Mesenchymal stem cell (in vitro differentiated cells and primary cell): Measurements from ENCODE around the gene ZSWIM6.
A peak's percentile ranks its signal among the peaks of the same experiment; 100 is the strongest.

Experiments
- DNase-seq: peaks from one replicate; pipeline ENCODE4 v3.0.0-alpha.2; 2013
- H2AFZ ChIP-seq: one replicate; pipeline ENCODE4 v1.6.1; 2013; ENCODE audit warnings: low read depth, mild to moderate bottlenecking, control low read depth, inconsistent platforms, low read length, moderate library complexity
- H2AK5ac ChIP-seq: 2 replicates; pipeline ENCODE4 v1.6.1; 2013; ENCODE audit warnings: low read length, moderate library complexity, mild to moderate bottlenecking, inconsistent platforms; ENCODE audit not compliant: severe bottlenecking
- H2BK120ac ChIP-seq: one replicate; pipeline ENCODE4 v1.6.1; 2013; ENCODE audit warnings: low read depth, mild to moderate bottlenecking, inconsistent platforms, low read length, moderate library complexity
- H2BK12ac ChIP-seq, 2 experiments: one replicate each; pipeline ENCODE4 v1.6.1; 2013; ENCODE audit warnings: inconsistent platforms in 2 of 2, low read length in 2 of 2, mild to moderate bottlenecking in 2 of 2, moderate library complexity in 2 of 2, control low read depth in 1 of 2
- H2BK15ac ChIP-seq: one replicate; pipeline ENCODE4 v1.6.1; 2013; ENCODE audit warnings: mild to moderate bottlenecking, low read depth, inconsistent platforms; ENCODE audit not compliant: poor library complexity, severe bottlenecking
- H2BK5ac ChIP-seq: 2 replicates; pipeline ENCODE4 v1.6.1; 2013; ENCODE audit warnings: low read depth, mild to moderate bottlenecking, low read length, control low read depth, inconsistent platforms; ENCODE audit not compliant: poor library complexity, severe bottlenecking
- H3K14ac ChIP-seq, 2 experiments: one replicate each; pipeline ENCODE4 v1.6.1; 2013; ENCODE audit warnings: inconsistent platforms in 2 of 2, low read length in 2 of 2, control low read depth in 1 of 2, mild to moderate bottlenecking in 1 of 2, moderate library complexity in 1 of 2
- H3K18ac ChIP-seq, 2 experiments: one replicate each; pipeline ENCODE4 v1.6.1; 2013; ENCODE audit warnings: inconsistent platforms in 2 of 2, low read length in 2 of 2, control low read depth in 1 of 2, low read depth in 1 of 2, mild to moderate bottlenecking in 1 of 2
- H3K23ac ChIP-seq, 2 experiments: one replicate each; pipeline ENCODE4 v1.6.1; 2013; ENCODE audit warnings: inconsistent platforms in 2 of 2, low read length in 2 of 2, mild to moderate bottlenecking in 2 of 2, moderate library complexity in 2 of 2, control low read depth in 1 of 2
- H3K27ac ChIP-seq: 2 replicates; pipeline ENCODE4 v1.5.1; 2013; ENCODE audit warnings: mild to moderate bottlenecking, moderate library complexity, low read length, control low read depth, inconsistent platforms; ENCODE audit not compliant: poor library complexity, severe bottlenecking
- H3K27me3 ChIP-seq, 2 experiments: 2 replicates each; pipeline versions ENCODE4 v1.6.1 to v1.7.0; 2013; ENCODE audit warnings: low read length in 2 of 2, mild to moderate bottlenecking in 2 of 2, moderate library complexity in 2 of 2, control low read depth in 1 of 2, inconsistent platforms in 1 of 2; ENCODE audit not compliant: control insufficient read depth in 1 of 2, insufficient read depth in 1 of 2
- H3K36me3 ChIP-seq, 2 experiments: 2 replicates each; pipeline versions ENCODE4 v1.6.1 to v1.7.0; 2013; ENCODE audit warnings: low read length in 2 of 2, control low read depth in 1 of 2, inconsistent platforms in 1 of 2, low read depth in 1 of 2, mild to moderate bottlenecking in 1 of 2; ENCODE audit not compliant: insufficient read depth in 2 of 2, control insufficient read depth in 1 of 2
- H3K4ac ChIP-seq, 2 experiments: one replicate each; pipeline ENCODE4 v1.6.1; 2013; ENCODE audit warnings: inconsistent platforms in 2 of 2, low read length in 2 of 2, mild to moderate bottlenecking in 2 of 2, moderate library complexity in 2 of 2, control low read depth in 1 of 2, low read depth in 1 of 2
- H3K4me1 ChIP-seq: 2 replicates; pipeline ENCODE4 v1.6.1; 2013; ENCODE audit warnings: low read depth, low read length, control low read depth; ENCODE audit not compliant: control insufficient read depth, insufficient read depth
- H3K4me2 ChIP-seq: 2 replicates; pipeline ENCODE4 v1.6.1; 2013; ENCODE audit warnings: low read length, mild to moderate bottlenecking, inconsistent platforms; ENCODE audit not compliant: poor library complexity, severe bottlenecking
- H3K4me3 ChIP-seq, 2 experiments: 2 replicates each; pipeline versions ENCODE4 v1.5.1 to v1.7.0; 2013; ENCODE audit warnings: low read length in 2 of 2, mild to moderate bottlenecking in 2 of 2, control low read depth in 1 of 2, low read depth in 1 of 2; ENCODE audit not compliant: insufficient read depth in 1 of 2
- H3K79me1 ChIP-seq: replicated peaks from 2 replicates; pipeline ENCODE4 v1.6.1; 2013; ENCODE audit warnings: mild to moderate bottlenecking, control low read depth, low read length, inconsistent platforms; ENCODE audit not compliant: poor library complexity, severe bottlenecking
- H3K9ac ChIP-seq: 2 replicates; pipeline ENCODE4 v1.7.0; 2013; ENCODE audit warnings: mild to moderate bottlenecking, low read length, moderate library complexity
- H3K9me3 ChIP-seq: 2 replicates; pipeline ENCODE4 v1.7.0; 2013; ENCODE audit warnings: mild to moderate bottlenecking, low read length; ENCODE audit not compliant: control insufficient read depth
- H4K8ac ChIP-seq: one replicate; pipeline ENCODE4 v1.6.1; 2013; ENCODE audit warnings: inconsistent platforms, mild to moderate bottlenecking, low read length, moderate library complexity
- H4K91ac ChIP-seq: one replicate; pipeline ENCODE4 v1.6.1; 2013; ENCODE audit warnings: mild to moderate bottlenecking, low read length, inconsistent platforms
- WGBS: methylation state at CpG from one replicate; pipeline ENCODE4 v1.1.7; 2013; ENCODE audit warnings: mixed read lengths; 5-methylcytosine and 5-hydroxymethylcytosine counted together

Gene ZSWIM6

GRCh38 chr5:61344187-61344944 is 12.3 kb downstream of the ZSWIM6 start:
- no peak overlapping the region for H3K4me2 ChIP-seq
- H2BK12ac ChIP-seq: no peak overlapping the region
- H2AFZ ChIP-seq: no peak overlapping the region
- 94% methylated on average over 2 of the region's 6 CpGs for WGBS
- no peak overlapping the region for H2AK5ac ChIP-seq
- H3K4me1 ChIP-seq: peaks cover 1% of the 10 kb centered on the region
- peaks cover 7% of the 10 kb centered on the region for H3K79me1 ChIP-seq
- H3K14ac ChIP-seq: no peak overlapping the region
- H3K27me3 ChIP-seq: no peaks in the 10 kb centered on the region
- H4K91ac ChIP-seq: no peak overlapping the region
- H3K4me3 ChIP-seq: no peak overlapping the region
- no peaks in the 10 kb centered on the region for H3K36me3 ChIP-seq
- no peak overlapping the region for H3K27ac ChIP-seq
- H2BK5ac ChIP-seq: no peak overlapping the region
- DNase-seq: peak; percentile 64
- no peaks in the 10 kb centered on the region for H3K9me3 ChIP-seq
- H3K23ac ChIP-seq: peak overlapping the region in 1 of 2 experiments; percentile 34
- H4K8ac ChIP-seq: no peak overlapping the region
- H3K9ac ChIP-seq: no peak overlapping the region
- H3K4ac ChIP-seq: no peak overlapping the region
- H2BK120ac ChIP-seq: no peak overlapping the region
- H2BK15ac ChIP-seq: no peak overlapping the region
- no peak overlapping the region for H3K18ac ChIP-seq

DNA sequence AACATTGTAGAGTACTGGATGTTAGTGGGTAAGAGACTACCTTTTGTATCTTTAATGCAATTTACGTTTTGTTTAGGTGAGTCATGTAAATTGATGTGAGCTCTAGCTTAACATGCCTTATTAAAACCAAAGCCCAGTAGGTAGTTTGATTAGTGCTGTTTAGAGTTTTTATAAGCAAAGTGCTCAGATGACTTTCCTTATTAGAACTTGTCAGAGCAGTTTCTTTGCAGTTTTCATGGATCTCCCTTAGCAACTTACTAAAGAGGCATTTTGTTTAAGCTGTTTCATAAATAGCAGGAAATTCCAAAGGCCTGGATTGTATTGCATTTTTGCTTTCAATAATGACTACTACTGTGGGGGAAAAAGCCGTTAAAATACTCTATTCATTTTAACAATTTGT is 14.5 kb downstream of the ZSWIM6 start:
- Histone ChIP-seq H3K27ac (no peak overlapping the region), H3K4ac (no peak overlapping the region), H2AFZ (no peak overlapping the region), H2BK120ac (no peak overlapping the region), H3K14ac (no peak overlapping the region), H4K91ac (no peak overlapping the region), H4K8ac (no peak overlapping the region), H2AK5ac (no peak overlapping the region), H3K4me2 (no peak overlapping the region), H3K9ac (no peak overlapping the region), H2BK15ac (no peak overlapping the region), H3K4me3 (no peak overlapping the region), H2BK5ac (no peak overlapping the region), H3K27me3 (no peaks in the 10 kb centered on the region), H2BK12ac (no peak overlapping the region), H3K36me3 (no peaks in the 10 kb centered on the region), H3K4me1 (peaks cover 1% of the 10 kb centered on the region), H3K9me3 (no peaks in the 10 kb centered on the region), H3K79me1 (peaks cover 5% of the 10 kb centered on the region), H3K23ac (no peak overlapping the region), H3K18ac (no peak overlapping the region)
- DNase-seq: peak; percentile 64
- 27% methylated on average over 1 of the region's 2 CpGs for WGBS

GRCh38 chr5:61347080-61347479 is 15.0 kb downstream of the ZSWIM6 start:
- H2BK5ac ChIP-seq: no peak overlapping the region
- no peak overlapping the region for H2AFZ ChIP-seq
- no peak overlapping the region for H4K91ac ChIP-seq
- H2BK15ac ChIP-seq: no peak overlapping the region
- DNase-seq: peak; percentile 57
- H3K4me1 ChIP-seq: peaks cover 1% of the 10 kb centered on the region
- no peak overlapping the region for H4K8ac ChIP-seq
- H3K79me1 ChIP-seq: peaks cover 7% of the 10 kb centered on the region
- H3K9ac ChIP-seq: no peak overlapping the region
- no peaks in the 10 kb centered on the region for H3K9me3 ChIP-seq
- H3K4me2 ChIP-seq: no peak overlapping the region
- WGBS: 97% methylated on average over 3 of the region's 3 CpGs
- H2BK120ac ChIP-seq: no peak overlapping the region
- H2BK12ac ChIP-seq: no peak overlapping the region
- H3K18ac ChIP-seq: peak overlapping the region in 1 of 2 experiments; percentile 28
- H3K14ac ChIP-seq: no peak overlapping the region
- H3K27me3 ChIP-seq: no peaks in the 10 kb centered on the region
- H3K36me3 ChIP-seq: no peaks in the 10 kb centered on the region
- no peak overlapping the region for H3K4ac ChIP-seq
- no peak overlapping the region for H3K4me3 ChIP-seq
- no peak overlapping the region for H3K23ac ChIP-seq
- H3K27ac ChIP-seq: no peak overlapping the region
- H2AK5ac ChIP-seq: no peak overlapping the region

GRCh38 chr5:61348447-61348846 is 16.4 kb downstream of the ZSWIM6 start:
- Histone ChIP-seq H3K23ac (no peak overlapping the region), H3K27ac (no peak overlapping the region)

More at GRCh38 chr5:61348447-61348846, 16.4 kb downstream of the ZSWIM6 start:
- H3K27me3 ChIP-seq: no peaks in the 10 kb centered on the region
- no peak overlapping the region for H2BK15ac ChIP-seq
- no peak overlapping the region for H2BK5ac ChIP-seq
- no peaks in the 10 kb centered on the region for H3K9me3 ChIP-seq
- no peak overlapping the region for H3K4ac ChIP-seq
- no peak for DNase-seq
- H2BK120ac ChIP-seq: no peak overlapping the region
- H3K4me3 ChIP-seq: no peak overlapping the region
- peaks cover 1% of the 10 kb centered on the region for H3K4me1 ChIP-seq
- no peak overlapping the region for H2AK5ac ChIP-seq
- H3K36me3 ChIP-seq: no peaks in the 10 kb centered on the region
- H4K91ac ChIP-seq: no peak overlapping the region
- WGBS: 100% methylated on average over 2 of the region's 2 CpGs
- no peak overlapping the region for H2BK12ac ChIP-seq
- no peak overlapping the region for H2AFZ ChIP-seq
- no peak overlapping the region for H3K4me2 ChIP-seq
- no peak overlapping the region for H3K14ac ChIP-seq
- H4K8ac ChIP-seq: no peak overlapping the region
- H3K9ac ChIP-seq: no peak overlapping the region
- peaks cover 7% of the 10 kb centered on the region for H3K79me1 ChIP-seq
- no peak overlapping the region for H3K18ac ChIP-seq
